ENCODE results near the gene PSMB5.

The PSMB5 gene
- 39.1 to 117 (median 74.6) reads per million in 18 experiments for total RNA-seq

DNA sequence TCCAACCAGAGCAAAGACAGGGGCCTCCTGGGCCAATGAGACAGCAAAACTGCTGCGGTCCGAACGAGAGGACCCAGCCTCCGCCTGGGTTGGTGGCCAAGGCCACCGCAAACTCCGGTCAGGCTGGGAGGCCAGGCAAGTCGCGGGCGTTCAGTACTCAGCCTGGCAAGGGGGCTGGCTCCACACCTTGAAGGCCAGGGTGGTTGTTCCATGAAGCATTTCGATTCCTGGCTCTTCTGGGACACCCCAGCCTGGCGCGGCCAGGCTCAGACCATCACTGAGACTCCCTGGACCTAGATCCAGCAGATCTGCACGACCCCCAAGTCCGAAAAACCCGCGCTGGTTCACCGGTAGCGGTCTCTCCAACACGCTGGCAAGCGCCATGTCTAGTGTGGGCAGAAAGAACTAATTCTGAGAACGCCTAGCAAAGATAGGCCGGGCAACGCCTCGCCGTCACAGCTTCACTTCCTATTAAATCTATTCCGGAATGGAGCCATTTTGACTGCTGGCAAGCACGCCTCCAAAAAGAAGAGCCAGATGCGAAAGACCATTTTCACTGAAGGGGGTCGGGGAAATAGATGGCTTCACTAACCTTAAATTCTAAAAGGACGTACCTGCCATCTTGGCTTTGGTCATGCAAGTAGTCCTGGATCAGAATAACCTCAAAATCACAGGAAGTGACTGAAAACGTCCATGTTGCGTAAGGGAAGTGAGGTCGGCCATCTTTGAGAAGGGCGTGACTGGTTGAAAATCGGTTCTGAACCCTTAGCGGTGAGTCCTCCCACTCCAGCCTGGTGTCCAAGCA lies at the start of gene PSMB5:
TSS of gene PSMB5 (minus strand) at position 403 of the 805 bp plus-strand sequence. CDS start at position 384, 19 bp downstream.
- peak; percentile 95 to 96 for DNase-seq

DNA sequence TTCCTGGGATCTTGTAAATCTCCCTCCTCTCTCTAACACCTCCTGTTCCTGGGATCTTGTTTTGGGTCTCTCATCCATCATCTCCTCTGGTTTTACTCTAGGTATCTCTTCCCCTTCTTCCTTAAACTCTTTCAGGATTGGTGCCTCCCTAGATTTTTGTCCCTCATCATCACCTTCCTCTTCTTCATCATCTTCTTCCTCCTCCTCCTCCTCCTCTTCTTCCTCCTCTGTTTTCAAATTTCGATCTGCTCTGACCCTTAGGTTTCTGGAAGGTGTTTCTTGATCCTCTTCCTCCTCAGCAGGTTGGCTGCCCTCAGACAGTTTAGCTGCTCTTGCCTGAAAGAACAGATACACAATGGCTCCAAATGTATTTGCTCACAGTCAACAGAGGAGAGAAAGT lies 45.8 kb upstream of the PSMB5 start:
- no peak for DNase-seq

DNA sequence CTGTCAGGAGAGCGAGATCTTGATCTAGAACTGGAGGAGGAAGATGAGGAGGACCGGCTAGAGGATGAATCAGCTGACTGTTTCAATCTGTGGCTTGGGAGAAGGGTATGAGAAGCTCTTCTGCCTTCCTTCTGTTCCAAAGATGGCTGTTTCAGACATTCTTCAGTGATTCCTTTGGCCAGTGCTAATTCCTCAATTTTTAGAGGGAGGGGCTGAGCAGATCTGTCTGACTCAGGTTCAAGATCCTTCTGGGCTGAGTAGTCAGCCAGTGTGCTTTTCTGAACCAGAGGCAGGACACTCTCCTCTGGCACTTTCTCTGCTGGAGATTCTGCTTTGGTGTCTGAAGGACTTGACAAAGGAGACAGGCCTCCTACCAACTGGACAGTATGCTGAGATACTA lies 45.0 kb upstream of the PSMB5 start:
- DNase-seq, result peak in 1 of 2 donors; percentile 24

GRCh38 chr14:23078692-23079116 lies 44.0 kb upstream of the PSMB5 start:
- peak; percentile 95 to 98 for DNase-seq

DNA sequence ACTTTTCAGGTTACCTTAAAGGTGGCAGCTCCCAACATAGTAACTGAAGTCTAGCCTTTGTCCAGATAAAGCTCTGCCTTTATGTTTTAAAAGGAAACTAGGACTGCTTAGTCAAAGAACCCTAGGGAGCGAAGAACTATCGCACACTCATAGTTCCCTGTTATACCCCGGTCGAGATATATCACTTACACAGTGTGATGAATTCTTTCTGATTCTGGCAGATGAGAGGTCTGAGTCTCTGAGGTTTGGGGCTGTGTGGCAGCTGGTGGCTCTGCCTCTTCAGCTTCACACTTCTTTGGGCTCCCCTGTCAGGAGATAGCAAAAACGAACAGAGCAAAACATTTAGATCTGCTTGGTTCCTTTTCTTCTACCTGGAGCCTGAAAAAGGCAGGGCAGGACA lies 43.3 kb upstream of the PSMB5 start:
- no peak for DNase-seq

GRCh38 chr14:23076785-23077408 lies 42.2 kb upstream of the PSMB5 start:
- DNase-seq, result peak; percentile 41 to 47

DNA sequence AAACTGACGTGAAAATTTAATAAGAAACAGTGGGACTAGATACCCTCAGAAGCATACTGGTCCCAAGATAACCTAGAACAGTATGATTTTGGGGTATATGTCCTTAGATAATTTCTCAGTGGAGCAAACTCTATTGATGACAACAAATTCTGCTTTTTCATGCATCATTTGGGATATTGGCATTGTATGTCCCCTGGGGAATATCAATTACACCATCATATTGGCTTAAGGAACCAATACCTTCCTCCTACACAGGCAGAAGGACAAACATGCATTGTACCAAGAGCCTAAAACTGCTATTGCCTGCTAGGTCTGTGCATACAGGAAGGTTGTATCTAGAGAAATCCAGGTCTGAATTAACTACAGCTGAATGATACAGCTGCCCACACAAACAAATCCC lies 40.2 kb upstream of the PSMB5 start:
- no peak for DNase-seq

GRCh38 chr14:23071921-23072539 lies 37.3 kb upstream of the PSMB5 start:
- DNase-seq, result no peak

DNA sequence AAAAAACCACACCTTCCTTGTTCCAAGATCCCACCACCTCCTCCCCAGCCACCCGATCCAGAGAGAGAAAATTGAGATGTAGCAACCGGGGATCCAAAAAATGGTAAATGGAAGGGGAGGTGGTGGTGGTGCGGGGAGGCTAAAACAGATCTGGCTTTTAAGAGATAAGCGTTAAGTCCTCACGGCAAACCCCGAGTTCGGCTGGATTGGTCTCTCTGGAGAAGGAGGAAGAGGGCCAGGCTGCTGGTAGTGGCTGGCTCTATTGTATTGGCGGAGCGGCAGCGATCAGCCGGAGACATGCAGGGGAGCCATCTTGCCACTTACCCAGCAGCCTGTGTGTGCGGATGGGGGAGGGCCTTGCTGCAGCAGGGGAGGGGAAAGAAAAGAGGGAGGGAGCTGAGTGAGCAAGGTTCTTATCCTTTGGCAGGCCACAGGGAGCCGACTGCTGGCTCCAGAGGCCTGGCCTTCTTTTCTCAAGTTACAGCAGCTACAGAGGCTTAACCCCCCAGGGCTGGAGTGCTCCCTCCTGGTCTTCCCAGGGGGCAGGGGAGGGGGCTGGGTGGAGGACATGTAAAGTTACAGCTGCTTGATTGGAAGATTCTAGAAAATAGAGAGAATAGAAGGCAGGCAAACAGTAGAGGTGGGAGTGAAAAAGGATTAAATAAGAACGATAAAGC lies 36.7 kb upstream of the PSMB5 start:
- peak; percentile 74 to 80 for DNase-seq

GRCh38 chr14:23070262-23071129 lies 35.8 kb upstream of the PSMB5 start:
- no peak for DNase-seq

DNA sequence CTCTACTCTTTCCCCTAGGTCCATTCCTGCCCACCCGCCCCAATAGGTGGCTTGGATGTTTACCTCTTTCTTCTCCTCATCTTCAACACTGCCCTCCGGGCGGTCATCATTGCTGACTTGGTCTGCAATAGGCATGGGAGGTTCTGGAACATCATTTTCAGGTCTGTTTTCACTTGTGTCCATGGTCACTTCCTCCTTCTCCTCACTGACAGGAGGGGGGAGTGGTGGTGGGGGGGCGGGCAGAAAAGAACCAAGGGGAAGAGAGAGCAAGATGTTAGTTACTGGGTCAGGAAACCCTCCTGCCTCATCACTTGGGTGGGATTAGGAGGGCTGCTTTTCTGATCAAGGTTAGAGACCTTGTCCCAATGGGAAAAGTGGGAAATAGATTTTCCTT lies 34.7 kb upstream of the PSMB5 start:
- DNase-seq, result peak in 1 of 2 donors; percentile 11

- DNase-seq, result peak; percentile 88 to 90
Observed at GRCh38 chr14:23068789-23069412, 34.2 kb upstream of the PSMB5 start.

- no peak for DNase-seq
Observed at GRCh38 chr14:23067847-23068788, 33.4 kb upstream of the PSMB5 start.

DNA sequence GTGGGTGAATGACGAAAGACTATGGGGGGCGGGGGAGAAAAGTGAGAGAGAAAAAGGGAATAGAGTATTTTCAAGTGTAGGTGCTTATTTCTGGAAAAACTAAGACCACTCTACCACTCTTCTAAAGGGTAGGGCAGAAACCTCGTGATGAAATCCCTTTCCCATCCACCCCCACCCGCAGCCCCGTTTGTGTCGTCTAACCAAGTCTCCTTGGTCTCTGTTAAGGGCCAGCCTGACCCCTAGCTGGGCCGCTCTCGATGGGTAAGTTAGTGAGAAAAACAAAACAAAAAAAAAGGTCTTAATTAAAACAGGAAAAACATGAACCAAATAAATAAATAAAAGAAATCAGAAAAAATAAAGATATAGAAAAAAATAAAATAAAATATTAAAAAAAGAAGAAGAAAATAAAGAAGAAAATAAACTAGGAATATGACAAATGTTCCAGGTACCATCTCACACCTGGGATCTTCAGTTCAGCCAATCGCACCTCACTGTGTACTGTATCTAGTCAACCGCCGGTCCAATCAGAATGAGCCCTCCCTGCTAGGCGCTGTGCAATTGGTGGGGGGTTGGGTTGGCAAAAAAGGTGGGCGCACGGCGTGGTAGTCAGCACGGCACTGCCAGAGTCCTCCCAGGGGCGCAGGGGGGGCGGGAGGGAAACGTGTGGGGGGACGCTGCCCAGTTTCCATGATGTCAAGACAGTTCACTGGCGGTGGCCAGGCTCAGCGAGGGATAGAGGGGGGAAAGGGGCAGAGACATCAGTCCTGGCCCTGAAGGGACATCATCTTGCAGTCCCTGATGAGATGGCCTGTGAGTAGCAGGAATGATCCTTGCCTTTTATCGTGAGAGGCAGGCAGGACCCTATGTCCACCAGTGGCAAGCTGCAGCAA lies 32.4 kb upstream of the PSMB5 start:
- no peak for DNase-seq

DNA sequence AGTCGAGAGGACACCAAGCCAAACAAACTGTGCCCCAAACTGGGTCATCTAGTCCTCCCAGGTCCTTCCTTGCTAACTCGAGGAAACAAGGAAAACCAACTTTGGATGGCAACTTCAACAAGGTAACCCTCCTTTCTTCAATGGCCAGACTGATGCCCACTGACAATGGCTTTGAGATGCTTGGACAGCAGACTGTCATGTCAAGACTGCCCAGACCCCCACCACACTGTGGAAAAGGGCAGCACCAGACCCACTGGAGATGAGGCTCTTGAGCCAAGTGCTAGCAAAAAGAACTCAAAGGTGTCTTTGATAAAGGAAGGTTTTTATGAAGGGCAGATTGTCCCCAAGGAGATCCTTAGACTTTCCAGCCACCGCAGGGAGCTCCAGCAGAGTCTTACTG lies 31.7 kb upstream of the PSMB5 start:
- DNase-seq, result no peak

DNA sequence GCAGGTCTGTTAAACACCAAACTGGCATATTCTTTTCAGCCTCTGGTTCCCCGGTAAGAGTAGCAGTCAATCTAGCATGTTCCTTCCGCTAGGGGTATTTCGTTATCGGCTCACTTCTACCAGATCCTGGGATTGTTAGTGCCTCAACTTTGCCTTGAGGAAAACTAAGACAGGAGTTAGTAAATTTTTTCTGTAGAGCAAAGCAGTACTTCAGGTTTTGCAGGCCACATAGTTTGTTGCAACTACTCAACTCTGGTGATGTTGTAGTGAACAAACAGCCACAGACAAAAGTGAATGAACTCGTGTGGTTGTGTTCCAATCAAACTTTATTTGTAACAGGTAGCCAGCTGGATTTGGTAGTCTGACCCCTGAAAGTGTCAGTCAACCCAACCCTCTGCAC lies 28.9 kb upstream of the PSMB5 start:
- DNase-seq, result no peak

- DNase-seq, result peak; percentile 73 to 85
Observed at GRCh38 chr14:23062002-23062401, 27.3 kb upstream of the PSMB5 start.

- no peak for DNase-seq
Observed at GRCh38 chr14:23060536-23061260, 26.0 kb upstream of the PSMB5 start.
